ENCODE results near the gene ST3GAL3. TPM values are rescaled to one million over a fixed set of nuclear protein-coding genes. Genes with fewer than 3 reads are reported as not detected.

Gene ST3GAL3
- total and polyA plus RNA-seq, 2 experiments from 2014 or later = 4.5 to 7.0 TPM

- Histone ChIP-seq H3K4me1 (ENCODE audit: insufficient read depth) (no peaks in the 10 kb centered on the region), H3K9me2 (ENCODE audit: insufficient read depth) (no peaks in the 10 kb centered on the region), H3F3A (replicated peaks; ENCODE audit: low read depth) (no peaks in the 10 kb centered on the region), H3K4me3 (no peak overlapping the region), H3K27ac (ENCODE audit: low read depth) (no peak overlapping the region), H3K36me3 (ENCODE audit: insufficient read depth) (no peaks in the 10 kb centered on the region), H3K4me2 (no peak overlapping the region), H3K79me2 (replicated peaks; ENCODE audit: insufficient read depth) (0 out of 2 replicates have a peak, but pooled peaks cover under 1% of the 10 kb centered on the region), H2AFZ (no peak overlapping the region), H3K27me3 (ENCODE audit: insufficient read depth) (no peaks in the 10 kb centered on the region), H4K20me1 (replicated peaks; ENCODE audit: insufficient read depth) (no peaks in the 10 kb centered on the region)
- ATAC-seq (no peak), DNase-seq (ENCODE audit: low spot score) (no peak)
- Mint-ChIP-seq H3K4me3 (no peak overlapping the region), H3K36me3 (ENCODE audit: low read depth) (no peaks in the 10 kb centered on the region; the same call in 1 of the 3 replicates), H3K4me1 (peaks cover under 1% of the 10 kb centered on the region), H3K27ac (no peak overlapping the region), H3K27me3 (ENCODE audit: insufficient read depth, low read depth, poor library complexity) (peaks cover 12% of the 10 kb centered on the region), H3K9me3 (no peaks in the 10 kb centered on the region)
- TF ChIP-seq EZH2phosphoT487 (IDR thresholded peaks at IDR 0.05; ENCODE audit: unreplicated experiment) = no peak
- TF ChIP-seq, protein P1, sequence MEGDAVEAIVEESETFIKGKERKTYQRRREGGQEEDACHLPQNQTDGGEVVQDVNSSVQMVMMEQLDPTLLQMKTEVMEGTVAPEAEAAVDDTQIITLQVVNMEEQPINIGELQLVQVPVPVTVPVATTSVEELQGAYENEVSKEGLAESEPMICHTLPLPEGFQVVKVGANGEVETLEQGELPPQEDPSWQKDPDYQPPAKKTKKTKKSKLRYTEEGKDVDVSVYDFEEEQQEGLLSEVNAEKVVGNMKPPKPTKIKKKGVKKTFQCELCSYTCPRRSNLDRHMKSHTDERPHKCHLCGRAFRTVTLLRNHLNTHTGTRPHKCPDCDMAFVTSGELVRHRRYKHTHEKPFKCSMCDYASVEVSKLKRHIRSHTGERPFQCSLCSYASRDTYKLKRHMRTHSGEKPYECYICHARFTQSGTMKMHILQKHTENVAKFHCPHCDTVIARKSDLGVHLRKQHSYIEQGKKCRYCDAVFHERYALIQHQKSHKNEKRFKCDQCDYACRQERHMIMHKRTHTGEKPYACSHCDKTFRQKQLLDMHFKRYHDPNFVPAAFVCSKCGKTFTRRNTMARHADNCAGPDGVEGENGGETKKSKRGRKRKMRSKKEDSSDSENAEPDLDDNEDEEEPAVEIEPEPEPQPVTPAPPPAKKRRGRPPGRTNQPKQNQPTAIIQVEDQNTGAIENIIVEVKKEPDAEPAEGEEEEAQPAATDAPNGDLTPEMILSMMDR (conservative IDR thresholded peaks at IDR 0.05; ENCODE audit: low read depth in 2 of 2) = no peak
- no peak for TF ChIP-seq EZH2 (IDR thresholded peaks at IDR 0.05; ENCODE audit: low read depth, unreplicated experiment)
- no peak for TF ChIP-seq STAT1 (IDR thresholded peaks at IDR 0.05; ENCODE audit: unreplicated experiment)
- TF ChIP-seq ETS1 (IDR thresholded peaks at IDR 0.05) = no peak
- TF ChIP-seq POLR2AphosphoS5 (IDR thresholded peaks at IDR 0.05; ENCODE audit: low read depth) = no peak
- no peak for TF ChIP-seq CREB1 (CRISPR knock-in tag; IDR thresholded peaks at IDR 0.05; ENCODE audit: low read depth)
- TF ChIP-seq ZNF114 (CRISPR knock-in tag; IDR thresholded peaks at IDR 0.05) = no peak
- no peak for TF ChIP-seq ZNF331 (CRISPR knock-in tag; IDR thresholded peaks at IDR 0.05; ENCODE audit: low read depth)
- no peak for TF ChIP-seq ZNF462 (CRISPR knock-in tag; IDR thresholded peaks at IDR 0.05)
- TF ChIP-seq JUNB (IDR thresholded peaks at IDR 0.05; ENCODE audit: unreplicated experiment) = no peak
- no peak for TF ChIP-seq NANOG (IDR thresholded peaks at IDR 0.05; ENCODE audit: borderline replicate concordance)
- TF ChIP-seq, protein P2, sequence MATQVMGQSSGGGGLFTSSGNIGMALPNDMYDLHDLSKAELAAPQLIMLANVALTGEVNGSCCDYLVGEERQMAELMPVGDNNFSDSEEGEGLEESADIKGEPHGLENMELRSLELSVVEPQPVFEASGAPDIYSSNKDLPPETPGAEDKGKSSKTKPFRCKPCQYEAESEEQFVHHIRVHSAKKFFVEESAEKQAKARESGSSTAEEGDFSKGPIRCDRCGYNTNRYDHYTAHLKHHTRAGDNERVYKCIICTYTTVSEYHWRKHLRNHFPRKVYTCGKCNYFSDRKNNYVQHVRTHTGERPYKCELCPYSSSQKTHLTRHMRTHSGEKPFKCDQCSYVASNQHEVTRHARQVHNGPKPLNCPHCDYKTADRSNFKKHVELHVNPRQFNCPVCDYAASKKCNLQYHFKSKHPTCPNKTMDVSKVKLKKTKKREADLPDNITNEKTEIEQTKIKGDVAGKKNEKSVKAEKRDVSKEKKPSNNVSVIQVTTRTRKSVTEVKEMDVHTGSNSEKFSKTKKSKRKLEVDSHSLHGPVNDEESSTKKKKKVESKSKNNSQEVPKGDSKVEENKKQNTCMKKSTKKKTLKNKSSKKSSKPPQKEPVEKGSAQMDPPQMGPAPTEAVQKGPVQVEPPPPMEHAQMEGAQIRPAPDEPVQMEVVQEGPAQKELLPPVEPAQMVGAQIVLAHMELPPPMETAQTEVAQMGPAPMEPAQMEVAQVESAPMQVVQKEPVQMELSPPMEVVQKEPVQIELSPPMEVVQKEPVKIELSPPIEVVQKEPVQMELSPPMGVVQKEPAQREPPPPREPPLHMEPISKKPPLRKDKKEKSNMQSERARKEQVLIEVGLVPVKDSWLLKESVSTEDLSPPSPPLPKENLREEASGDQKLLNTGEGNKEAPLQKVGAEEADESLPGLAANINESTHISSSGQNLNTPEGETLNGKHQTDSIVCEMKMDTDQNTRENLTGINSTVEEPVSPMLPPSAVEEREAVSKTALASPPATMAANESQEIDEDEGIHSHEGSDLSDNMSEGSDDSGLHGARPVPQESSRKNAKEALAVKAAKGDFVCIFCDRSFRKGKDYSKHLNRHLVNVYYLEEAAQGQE (IDR thresholded peaks at IDR 0.05; ENCODE audit: unreplicated experiment) = no peak
Observed at GRCh38 chr1:43958351-43959255, 251.3 kb downstream of the ST3GAL3 start.

All from GM23338 (cell line).